Gastrocnemius medialis (tissue), 4 donors: ENCODE results near the gene DENND2C.

Source experiments
- CTCF ChIP-seq, 5 experiments: fragments of 450-650 bp in 3 of 5; fragments of 200-600 bp in 2 of 5; sonication (generic) in 2 of 5; IDR thresholded peaks in 4 of 5; conservative IDR thresholded peaks in 1 of 5; 1 replicate in 4 of 5; 2 replicates in 1 of 5; pipeline ENCODE4 v1.5.1; 2016 to 2019; ENCODE audit warnings: antibody characterized with exemption in 5 of 5, mild to moderate bottlenecking in 3 of 5, moderate library complexity in 3 of 5
- POLR2A ChIP-seq, 2 donors: fragments of 450-650 bp; IDR thresholded peaks; one replicate each; pipeline ENCODE4 v1.6.1; 2017; ENCODE audit warnings: antibody characterized with exemption in 2 of 2, mild to moderate bottlenecking in 2 of 2, moderate library complexity in 2 of 2

DNA sequence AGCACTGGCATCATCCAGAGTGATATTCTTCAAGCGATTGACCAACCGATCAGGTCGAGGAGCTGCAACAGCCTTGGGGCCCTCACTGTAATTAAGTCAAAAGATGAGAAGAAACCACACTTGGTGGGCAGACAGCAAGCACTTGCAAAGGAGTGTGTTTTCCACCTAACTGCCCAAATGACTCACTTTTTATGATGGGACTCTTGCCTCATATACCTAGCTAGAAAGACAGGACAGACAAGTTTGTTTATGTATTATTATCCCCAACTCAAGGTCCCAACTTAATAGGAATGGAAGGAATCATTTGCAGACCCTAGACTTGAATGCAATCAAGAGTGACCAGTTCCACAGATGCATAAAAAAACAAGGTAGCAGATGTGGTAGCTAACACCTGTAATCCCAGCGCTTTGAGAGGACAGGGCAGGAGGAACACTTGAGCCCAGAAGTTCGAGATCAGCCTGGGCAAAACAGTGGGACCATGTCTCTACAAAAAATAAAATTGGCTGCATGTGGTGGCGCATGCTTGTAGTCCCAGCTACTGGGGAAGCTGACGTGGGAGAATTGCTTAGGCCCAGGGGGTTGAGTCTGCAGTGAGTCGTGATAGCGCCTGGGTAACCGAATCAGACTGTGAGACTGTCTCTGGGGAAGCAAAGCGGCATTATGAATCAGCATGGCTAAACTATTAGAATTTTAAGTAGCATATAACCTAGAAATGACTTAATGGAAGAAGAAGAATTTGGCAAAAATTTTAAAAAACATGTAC lies 49.0 kb upstream of the DENND2C start:
- TF ChIP-seq CTCF (IDR thresholded peaks at IDR 0.05 in 4 of 5, conservative IDR thresholded peaks at IDR 0.05 in 1 of 5) (no peak), POLR2A (IDR thresholded peaks at IDR 0.05) (no peak)
